ENCODE measurements around the gene YAE1. TPM values are rescaled to one million over a fixed set of nuclear protein-coding genes. Genes with fewer than 3 reads are reported as not detected.

YAE1 gene
- total RNA-seq, 4 donors from 2014 or later = 13.3 to 15.9 (median 14.3) TPM

DNA sequence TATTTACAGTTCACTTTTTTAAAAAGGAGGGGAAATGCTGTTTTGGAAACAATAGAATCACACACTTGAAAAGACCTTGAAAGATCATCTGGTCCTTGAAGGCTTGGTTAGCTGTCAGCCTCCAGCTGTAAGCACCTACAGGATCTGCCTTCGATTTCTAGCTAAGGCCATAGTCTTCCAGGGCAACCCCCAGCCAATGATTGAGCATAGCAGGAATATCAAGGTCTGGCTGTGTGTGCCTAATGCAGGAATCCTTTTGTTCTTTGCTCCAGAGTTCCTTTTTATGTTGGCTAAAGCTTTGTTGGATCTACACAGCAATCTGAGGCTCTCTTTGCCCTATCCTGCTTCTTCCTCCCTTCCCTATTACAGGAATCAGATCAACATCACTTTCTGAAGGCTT, 5.2 kb upstream of the YAE1 start:
- DNase-seq (ENCODE audit: low spot score in 2 of 2) = no peak
- H3K4me1 ChIP-seq = peaks cover 6% of the 10 kb centered on the region
- H3K36me3 ChIP-seq = no peaks in the 10 kb centered on the region
- no peaks in the 10 kb centered on the region for H3K9me3 ChIP-seq
- no peak overlapping the region for H3K4me3 ChIP-seq
- no peaks in the 10 kb centered on the region for H3K27me3 ChIP-seq
- H3K27ac ChIP-seq = no peak overlapping the region
- WGBS = 76% methylated on average over 1 of the region's 1 CpG
- TF ChIP-seq, protein P1, sequence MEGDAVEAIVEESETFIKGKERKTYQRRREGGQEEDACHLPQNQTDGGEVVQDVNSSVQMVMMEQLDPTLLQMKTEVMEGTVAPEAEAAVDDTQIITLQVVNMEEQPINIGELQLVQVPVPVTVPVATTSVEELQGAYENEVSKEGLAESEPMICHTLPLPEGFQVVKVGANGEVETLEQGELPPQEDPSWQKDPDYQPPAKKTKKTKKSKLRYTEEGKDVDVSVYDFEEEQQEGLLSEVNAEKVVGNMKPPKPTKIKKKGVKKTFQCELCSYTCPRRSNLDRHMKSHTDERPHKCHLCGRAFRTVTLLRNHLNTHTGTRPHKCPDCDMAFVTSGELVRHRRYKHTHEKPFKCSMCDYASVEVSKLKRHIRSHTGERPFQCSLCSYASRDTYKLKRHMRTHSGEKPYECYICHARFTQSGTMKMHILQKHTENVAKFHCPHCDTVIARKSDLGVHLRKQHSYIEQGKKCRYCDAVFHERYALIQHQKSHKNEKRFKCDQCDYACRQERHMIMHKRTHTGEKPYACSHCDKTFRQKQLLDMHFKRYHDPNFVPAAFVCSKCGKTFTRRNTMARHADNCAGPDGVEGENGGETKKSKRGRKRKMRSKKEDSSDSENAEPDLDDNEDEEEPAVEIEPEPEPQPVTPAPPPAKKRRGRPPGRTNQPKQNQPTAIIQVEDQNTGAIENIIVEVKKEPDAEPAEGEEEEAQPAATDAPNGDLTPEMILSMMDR (IDR thresholded peaks at IDR 0.05) = no peak
- TF ChIP-seq POLR2A (IDR thresholded peaks at IDR 0.05) (no peak), EP300 (IDR thresholded peaks at IDR 0.05) (no peak), POLR2AphosphoS5 (IDR thresholded peaks at IDR 0.05) (no peak)

DNA sequence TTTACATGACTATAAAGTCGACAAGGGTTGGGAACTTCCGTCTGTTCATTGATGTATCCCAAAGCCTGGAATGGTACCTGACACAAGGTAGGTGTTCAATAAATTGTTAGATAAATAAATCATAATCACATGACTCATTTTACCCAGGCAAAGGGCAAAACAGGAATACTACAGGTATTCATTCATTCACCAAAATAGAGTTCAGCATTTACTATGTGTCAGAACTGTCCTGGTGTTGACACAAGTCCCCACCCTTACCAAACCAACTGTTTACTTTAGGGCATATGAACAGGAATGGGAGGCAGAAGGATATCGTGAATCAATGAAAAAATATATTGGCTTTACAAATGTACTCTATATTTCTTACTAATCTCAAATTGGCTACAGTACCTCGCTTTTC, 666 bp upstream of the YAE1 start:
- no peaks in the 10 kb centered on the region for H3K27me3 ChIP-seq
- H3K36me3 ChIP-seq = peaks cover 13% of the 10 kb centered on the region
- no peaks in the 10 kb centered on the region for H3K9me3 ChIP-seq
- peaks cover 20% of the 10 kb centered on the region for H3K4me1 ChIP-seq
- WGBS = 48% methylated on average over 4 of the region's 4 CpGs
- DNase-seq (ENCODE audit: low spot score in 2 of 2) = no peak
- H3K4me3 ChIP-seq = peak overlapping the region; percentile 63
- TF ChIP-seq, protein P1 (IDR thresholded peaks at IDR 0.05) = no peak
- TF ChIP-seq POLR2A (IDR thresholded peaks at IDR 0.05) (no peak), POLR2AphosphoS5 (IDR thresholded peaks at IDR 0.05) (no peak), EP300 (IDR thresholded peaks at IDR 0.05) (no peak)
- H3K27ac ChIP-seq = peak overlapping the region; percentile 66

DNA sequence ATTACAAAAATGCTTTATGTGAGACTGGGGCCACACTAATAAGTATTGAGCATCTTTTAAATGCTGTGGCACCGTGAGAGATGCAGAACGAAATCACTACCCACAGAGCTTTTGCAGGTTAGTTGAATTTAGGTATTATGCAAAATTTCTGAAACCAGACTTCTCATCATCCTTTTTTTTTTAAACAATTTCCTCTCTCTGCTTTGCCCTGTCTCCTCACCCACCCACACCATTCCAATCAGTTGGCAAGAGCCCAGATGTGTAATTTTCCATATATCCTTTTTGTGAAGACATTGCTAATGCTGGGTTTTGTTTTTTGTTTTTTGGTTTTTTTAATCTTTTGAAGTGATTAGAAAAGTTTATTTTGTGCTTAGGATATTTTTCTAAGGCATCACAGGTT, 1.1 kb downstream of the YAE1 start:
- no peak for TF ChIP-seq EP300 (IDR thresholded peaks at IDR 0.05)
- WGBS = 46% methylated on average over 2 of the region's 2 CpGs

GRCh38 chr7:39574673-39575349, 8.6 kb downstream of the YAE1 start:
- Histone ChIP-seq H3K4me1 (no peaks in the 10 kb centered on the region), H3K4me3 (no peak overlapping the region), H3K36me3 (peaks cover 38% of the 10 kb centered on the region), H3K27ac (no peak overlapping the region), H3K9me3 (no peaks in the 10 kb centered on the region), H3K27me3 (no peaks in the 10 kb centered on the region)
- 90% methylated on average over 2 of the region's 2 CpGs for WGBS
- DNase-seq (ENCODE audit: low spot score in 2 of 2) = no peak
- TF ChIP-seq, protein P1 (IDR thresholded peaks at IDR 0.05) = no peak
- TF ChIP-seq EP300 (IDR thresholded peaks at IDR 0.05) (no peak), POLR2AphosphoS5 (IDR thresholded peaks at IDR 0.05) (no peak), POLR2A (IDR thresholded peaks at IDR 0.05) (no peak)

More for the DNA sequence above, 1.1 kb downstream of the YAE1 start:
- no peaks in the 10 kb centered on the region for H3K27me3 ChIP-seq
- no peaks in the 10 kb centered on the region for H3K9me3 ChIP-seq
- DNase-seq (ENCODE audit: low spot score in 2 of 2) = no peak
- peak overlapping the region; percentile 63 for H3K4me3 ChIP-seq
- H3K4me1 ChIP-seq = peaks cover 20% of the 10 kb centered on the region
- peaks cover 23% of the 10 kb centered on the region for H3K36me3 ChIP-seq
- H3K27ac ChIP-seq = no peak overlapping the region

GRCh38 chr7:39577229-39577874, 11.1 kb downstream of the YAE1 start:
- Histone ChIP-seq H3K27me3 (no peaks in the 10 kb centered on the region), H3K4me3 (no peak overlapping the region), H3K4me1 (no peaks in the 10 kb centered on the region), H3K9me3 (no peaks in the 10 kb centered on the region), H3K27ac (no peak overlapping the region), H3K36me3 (peaks cover 20% of the 10 kb centered on the region)
- WGBS = 91% methylated on average over 9 of the region's 27 CpGs
- TF ChIP-seq POLR2AphosphoS5 (IDR thresholded peaks at IDR 0.05) = no peak
- TF ChIP-seq POLR2A (IDR thresholded peaks at IDR 0.05) = no peak
- TF ChIP-seq, protein P1 (IDR thresholded peaks at IDR 0.05) = no peak
- no peak for TF ChIP-seq EP300 (IDR thresholded peaks at IDR 0.05)
- DNase-seq (ENCODE audit: low spot score in 2 of 2) = no peak

All from suprapubic skin (tissue), 4 donors.